ENCODE data around the gene KRTAP10-7. TPM values are rescaled to one million over a fixed set of nuclear protein-coding genes. Genes with fewer than 3 reads are reported as not detected.
A peak's percentile ranks its signal among the peaks of the same experiment; 100 is the strongest.
"Not testable (repeated sequence)": the region's sequence is repeated elsewhere in the genome, so short reads cannot be mapped to it uniquely, and the experiment has no call there.

KRTAP10-7 gene
- total RNA-seq, 3 donors from 2014 or later (not counting 1 experiment from before 2014, with no cell fraction given), result not detected

GRCh38 chr21:44626262-44626661, 25.9 kb downstream of the KRTAP10-7 start:
- Mint-ChIP-seq H3K4me3 (peak overlapping the region; percentile 71), H3K9me3 (peaks cover 14 to 23% of the 10 kb centered on the region in 2 donors)

GRCh38 chr21:44626673-44627143, 26.3 kb downstream of the KRTAP10-7 start, which contains the start of gene KRTAP10-9:
Gene KRTAP10-9 (plus strand): TSS chr21:44627093. CDS start chr21:44627172, 79 bp downstream.
- intact Hi-C loops (cut with micrococcal nuclease), result loop anchor here (2.0 to 10.0 kb wide), 2 partner anchors 32 to 88 kb away; partner anchors contain the start of gene TSPEAR
- H3K9me3 Mint-ChIP-seq, result peaks cover 16 to 26% of the 10 kb centered on the region in 2 donors
- peaks cover 56% of the 10 kb centered on the region for H3K4me1 ChIP-seq (ENCODE audit: control insufficient read depth, insufficient read depth, low read length)

More at GRCh38 chr21:44626262-44626661, 25.9 kb downstream of the KRTAP10-7 start:
- Histone ChIP-seq H3K9me3 (ENCODE audit: control insufficient read depth, insufficient read depth, low read length) (peaks cover 23% of the 10 kb centered on the region), H3K36me3 (ENCODE audit: control insufficient read depth, insufficient read depth, low read length) (no peaks in the 10 kb centered on the region), H3K4me3 (ENCODE audit: low read length) (no peak overlapping the region), H3K27ac (ENCODE audit: low read length) (peak overlapping the region; percentile 8), H3K4me1 (ENCODE audit: control insufficient read depth, insufficient read depth, low read length) (peaks cover 56% of the 10 kb centered on the region), H3K27me3 (ENCODE audit: control insufficient read depth, insufficient read depth, low read length) (no peaks in the 10 kb centered on the region)
- Mint-ChIP-seq H3K27me3 (ENCODE audit: low read depth in 2 of 2) (peaks cover 0 to 3% of the 10 kb centered on the region in 2 donors), H3K36me3 (peaks cover 32% of the 10 kb centered on the region), H3K4me1 (peaks cover 43 to 59% of the 10 kb centered on the region in 2 donors), H3K27ac (peak overlapping the region; percentile 74 to 86)
- intact Hi-C loops (cut with micrococcal nuclease), result loop anchor here (2.0 to 10.0 kb wide), 2 partner anchors 33 to 89 kb away; partner anchors contain the start of gene TSPEAR
- TF ChIP-seq CTCF (IDR thresholded peaks at IDR 0.05), result no peak
- ATAC-seq, result peak; percentile 86 to 99 (median 95)
- WGBS (ENCODE audit: insufficient coverage), result 36% methylated on average over 10 of the region's 10 CpGs
- DNase-seq, result peak; percentile 65 to 66

GRCh38 chr21:44627181-44627822, 26.9 kb downstream of the KRTAP10-7 start:
- 90% methylated on average over 18 of the region's 20 CpGs for WGBS (ENCODE audit: insufficient coverage)
- H3K27me3 ChIP-seq (ENCODE audit: control insufficient read depth, insufficient read depth, low read length); H3K36me3 ChIP-seq (ENCODE audit: control insufficient read depth, insufficient read depth, low read length); DNase-seq; ATAC-seq; H3K27me3 Mint-ChIP-seq (ENCODE audit: low read depth in 2 of 2); H3K27ac ChIP-seq (ENCODE audit: low read length); H3K4me3 Mint-ChIP-seq; H3K4me3 ChIP-seq (ENCODE audit: low read length): not testable (repeated sequence)
- Histone ChIP-seq H3K9me3 (ENCODE audit: control insufficient read depth, insufficient read depth, low read length) (peaks cover 26% of the 10 kb centered on the region), H3K4me1 (ENCODE audit: control insufficient read depth, insufficient read depth, low read length) (peaks cover 56% of the 10 kb centered on the region)
- intact Hi-C loops (cut with micrococcal nuclease), result loop anchor here (2.0 to 10.0 kb wide), 2 partner anchors 31 to 87 kb away; partner anchors contain the start of gene TSPEAR
- Mint-ChIP-seq H3K9me3 (peaks cover 17 to 31% of the 10 kb centered on the region in 2 donors), H3K27ac (peak overlapping the region in 1 of 2 donors; percentile 41), H3K4me1 (peaks cover 43 to 59% of the 10 kb centered on the region in 2 donors), H3K36me3 (peaks cover 42% of the 10 kb centered on the region)

More at GRCh38 chr21:44626673-44627143, 26.3 kb downstream of the KRTAP10-7 start, which contains the start of gene KRTAP10-9:
- Mint-ChIP-seq H3K27ac (peak within 1 kb of the TSS; percentile 74 to 86), H3K4me3 (peak within 1 kb of the TSS; percentile 71), H3K27me3 (ENCODE audit: low read depth in 2 of 2) (peaks cover 0 to 3% of the 10 kb centered on the region in 2 donors), H3K36me3 (peaks cover 37% of the 10 kb centered on the region), H3K4me1 (peaks cover 43 to 59% of the 10 kb centered on the region in 2 donors)
- peaks cover 25% of the 10 kb centered on the region for H3K9me3 ChIP-seq (ENCODE audit: control insufficient read depth, insufficient read depth, low read length)
- ATAC-seq (no peak), DNase-seq (no peak)
- no peaks in the 10 kb centered on the region for H3K27me3 ChIP-seq (ENCODE audit: control insufficient read depth, insufficient read depth, low read length)
- H3K27ac ChIP-seq (ENCODE audit: low read length), result peak within 1 kb of the TSS; percentile 8
- H3K4me3 ChIP-seq (ENCODE audit: low read length), result no peak within 1 kb of the TSS
- WGBS (ENCODE audit: insufficient coverage), result 53% methylated on average over 7 of the region's 7 CpGs
- TF ChIP-seq CTCF (IDR thresholded peaks at IDR 0.05), result no peak
- H3K36me3 ChIP-seq (ENCODE audit: control insufficient read depth, insufficient read depth, low read length), result no peaks in the 10 kb centered on the region

GRCh38 chr21:44627831-44628233, 27.4 kb downstream of the KRTAP10-7 start:
- 63% methylated on average over 12 of the region's 15 CpGs for WGBS (ENCODE audit: insufficient coverage)
- H3K36me3 ChIP-seq (ENCODE audit: control insufficient read depth, insufficient read depth, low read length); H3K27ac ChIP-seq (ENCODE audit: low read length); H3K27me3 ChIP-seq (ENCODE audit: control insufficient read depth, insufficient read depth, low read length); ATAC-seq; H3K27me3 Mint-ChIP-seq (ENCODE audit: low read depth in 2 of 2); DNase-seq; H3K4me3 ChIP-seq (ENCODE audit: low read length): not testable (repeated sequence)
- H3K4me1 ChIP-seq (ENCODE audit: control insufficient read depth, insufficient read depth, low read length), result peaks cover 56% of the 10 kb centered on the region
- Mint-ChIP-seq H3K4me3 (peak overlapping the region; percentile 29), H3K4me1 (peaks cover 43 to 59% of the 10 kb centered on the region in 2 donors), H3K36me3 (peaks cover 45% of the 10 kb centered on the region), H3K27ac (peak overlapping the region in 1 of 2 donors; percentile 41), H3K9me3 (peaks cover 16 to 33% of the 10 kb centered on the region in 2 donors)
- H3K9me3 ChIP-seq (ENCODE audit: control insufficient read depth, insufficient read depth, low read length), result peaks cover 25% of the 10 kb centered on the region
- intact Hi-C loops (cut with micrococcal nuclease), result loop anchor here (2.0 to 10.0 kb wide), 2 partner anchors 31 to 87 kb away; partner anchors contain the start of gene TSPEAR

All from natural killer cell (primary cell).